CD14-positive monocyte (primary cell): ENCODE results near the gene COTL1. TPM values are rescaled to one million over a fixed set of nuclear protein-coding genes. Genes with fewer than 3 reads are reported as not detected.
A peak's percentile ranks its signal among the peaks of the same experiment; 100 is the strongest.

Source experiments
- DNase-seq, 3 donors: peaks; one replicate each; pipeline ENCODE4 v3.0.0-alpha.2; 2011 to 2022
- H2AFZ ChIP-seq: 2 replicates; pipeline ENCODE4 v1.6.0; 2012; ENCODE audit warnings: mild to moderate bottlenecking, low read depth, low read length, inconsistent platforms; ENCODE audit not compliant: insufficient read depth, poor library complexity, severe bottlenecking
- H3K27ac ChIP-seq, 2 donors: 1 replicate in 1 of 2; 2 replicates in 1 of 2; pipeline ENCODE4 v1.5.1; 2012 to 2013; ENCODE audit warnings: low read length in 2 of 2, control low read depth in 1 of 2, inconsistent platforms in 1 of 2, low read depth in 1 of 2, mild to moderate bottlenecking in 1 of 2
- H3K27me3 ChIP-seq, 2 donors: one replicate each; pipeline versions ENCODE4 v1.6.0 to v1.6.1; 2011 to 2013; ENCODE audit warnings: low read length in 2 of 2; ENCODE audit not compliant: control insufficient read depth in 2 of 2, insufficient read depth in 2 of 2
- H3K36me3 ChIP-seq, 2 donors: replicated peaks in 1 of 2; 1 replicate in 1 of 2; 2 replicates in 1 of 2; pipeline versions ENCODE4 v1.5.1 to v1.6.1; 2012 to 2013; ENCODE audit warnings: low read length in 2 of 2, control low read depth in 1 of 2, inconsistent platforms in 1 of 2, mild to moderate bottlenecking in 1 of 2; ENCODE audit not compliant: insufficient read depth in 2 of 2, control insufficient read depth in 1 of 2
- H3K4me1 ChIP-seq, 2 donors: 1 replicate in 1 of 2; 2 replicates in 1 of 2; pipeline versions ENCODE4 v1.5.1 to v1.6.1; 2012 to 2013; ENCODE audit warnings: low read length in 2 of 2, control low read depth in 1 of 2, inconsistent platforms in 1 of 2, mild to moderate bottlenecking in 1 of 2, moderate library complexity in 1 of 2; ENCODE audit not compliant: insufficient read depth in 2 of 2, control insufficient read depth in 1 of 2
- H3K4me2 ChIP-seq: replicated peaks from 2 replicates; pipeline ENCODE3; 2012; ENCODE audit warnings: low read length, moderate library complexity, mild to moderate bottlenecking; ENCODE audit not compliant: poor library complexity, severe bottlenecking; ENCODE audit errors: extremely low read depth
- H3K4me3 ChIP-seq, 3 experiments: fragments of 200-600 bp in 1 of 3; sonication (generic) in 1 of 3; replicated peaks in 1 of 3; 1 replicate in 2 of 3; 2 replicates in 1 of 3; pipeline ENCODE4 v1.5.1; 2011 to 2013; ENCODE audit warnings: low read length in 3 of 3, mild to moderate bottlenecking in 3 of 3, control low read depth in 2 of 3, low read depth in 2 of 3, inconsistent platforms in 1 of 3, moderate library complexity in 1 of 3
- H3K79me2 ChIP-seq: 2 replicates; pipeline ENCODE4 v1.6.0; 2012; ENCODE audit warnings: mild to moderate bottlenecking, control low read depth, inconsistent platforms, low read length, moderate library complexity; ENCODE audit not compliant: insufficient read depth
- H3K9ac ChIP-seq: 2 replicates; pipeline ENCODE4 v1.6.0; 2017; ENCODE audit warnings: low read length, mild to moderate bottlenecking; ENCODE audit not compliant: insufficient read depth, poor library complexity, severe bottlenecking
- H3K9me3 ChIP-seq, 2 donors: replicated peaks in 1 of 2; 1 replicate in 1 of 2; 2 replicates in 1 of 2; pipeline versions ENCODE4 v1.5.1 to v1.6.1; 2012 to 2013; ENCODE audit warnings: low read length in 2 of 2, control low read depth in 1 of 2; ENCODE audit not compliant: control insufficient read depth in 1 of 2, insufficient read depth in 1 of 2
- H4K20me1 ChIP-seq: 2 replicates; pipeline ENCODE4 v1.6.0; 2012; ENCODE audit warnings: mild to moderate bottlenecking, low read length, control low read depth, moderate library complexity; ENCODE audit not compliant: insufficient read depth
- H3K27ac Mint-ChIP-seq, 7 donors: one replicate each; pipeline ENCODE4 v1.8.0; 2020; ENCODE audit warnings: mild to moderate bottlenecking in 7 of 7, mixed read lengths in 7 of 7, moderate library complexity in 6 of 7, inconsistent platforms in 2 of 7
- H3K27me3 Mint-ChIP-seq, 3 donors: one replicate each; pipeline ENCODE4 v1.8.0; 2021 to 2022; ENCODE audit warnings: low read depth in 3 of 3, mild to moderate bottlenecking in 3 of 3, mixed read lengths in 3 of 3, moderate library complexity in 3 of 3, inconsistent platforms in 1 of 3
- H3K36me3 Mint-ChIP-seq, 2 donors: one replicate each; pipeline ENCODE4 v1.8.0; 2020; ENCODE audit warnings: mixed read lengths in 2 of 2, inconsistent platforms in 1 of 2, mild to moderate bottlenecking in 1 of 2
- H3K4me1 Mint-ChIP-seq: one replicate; pipeline ENCODE4 v1.8.0; 2020; ENCODE audit warnings: mild to moderate bottlenecking, mixed read lengths
- H3K4me3 Mint-ChIP-seq, 2 donors: one replicate each; pipeline ENCODE4 v1.8.0; 2020; ENCODE audit warnings: mild to moderate bottlenecking in 2 of 2, mixed read lengths in 2 of 2, moderate library complexity in 1 of 2
- H3K9me3 Mint-ChIP-seq, 7 donors: one replicate each; pipeline ENCODE4 v1.8.0; 2020 to 2022; ENCODE audit warnings: mixed read lengths in 7 of 7, mild to moderate bottlenecking in 6 of 7, moderate library complexity in 6 of 7, inconsistent platforms in 2 of 7
- CTCF ChIP-seq: fragments of 200-600 bp; IDR thresholded peaks from one replicate; pipeline ENCODE4 v1.8.0; 2022; ENCODE audit warnings: antibody characterized with exemption, mild to moderate bottlenecking
- WGBS: methylation state at CpG from one replicate; pipeline ENCODE4 v1.1.5; 2013; ENCODE audit warnings: missing lambda C conversion rate; ENCODE audit not compliant: insufficient coverage; 5-methylcytosine and 5-hydroxymethylcytosine counted together
- intact Hi-C, 2 donors: fragments of 100-400 bp; cut with micrococcal nuclease; formaldehyde crosslinking; loops; one replicate each; pipeline versions ENCODE4 v1.15.0 to v1.15.1; 2023
- polyA plus RNA-seq, 3 donors: library from polyadenylated mRNA; depleted of rRNA in 1 of 3; unstranded in 2 of 3; stranded (reverse) in 1 of 3; fragments of 300-500 nt in 2 of 3; fragments of >200 nt in 1 of 3; fragmentation: Illumina TruSeq in 2 of 3; gene quantifications; 1 replicate in 2 of 3; 2 replicates in 1 of 3; pipeline ENCODE4 v1.2.3, GENCODE V29; 2012 to 2021

The COTL1 gene
- polyA plus RNA-seq, 3 donors: 648 to 1,843 (median 1,643) TPM

- 97% methylated on average over 13 of the region's 13 CpGs for WGBS
- peaks cover 96% of the 10 kb centered on the region for H3K79me2 ChIP-seq
- peaks cover 100% of the 10 kb centered on the region for H4K20me1 ChIP-seq
- no peak overlapping the region for H3K4me2 ChIP-seq
- H3K27ac ChIP-seq: peak overlapping the region; percentile 30 to 76
- H3K36me3 ChIP-seq: peaks cover 55 to 87% of the 10 kb centered on the region in 2 donors
- Mint-ChIP-seq H3K9me3 (peaks cover 0 to 15% (median 5%) of the 10 kb centered on the region in 7 donors), H3K27me3 (peaks cover 0 to 1% (median 0%) of the 10 kb centered on the region in 3 donors), H3K4me3 (no peak overlapping the region), H3K27ac (peak overlapping the region; percentile 17 to 92 (median 70)), H3K4me1 (peaks cover 61% of the 10 kb centered on the region), H3K36me3 (peaks cover 71 to 85% of the 10 kb centered on the region in 2 donors)
- H3K4me3 ChIP-seq: no peak overlapping the region
- DNase-seq: no peak
- no peak overlapping the region for H2AFZ ChIP-seq
- H3K4me1 ChIP-seq: peaks cover 65 to 67% of the 10 kb centered on the region in 2 donors
- intact Hi-C loops: loop anchor here in 1 of 2 donors (5.0 kb wide), 1 partner anchor 46 kb away; the partner anchor contains the start of gene COTL1
- H3K9me3 ChIP-seq: no peaks in the 10 kb centered on the region
- H3K9ac ChIP-seq: no peak overlapping the region
- no peaks in the 10 kb centered on the region for H3K27me3 ChIP-seq
- no peak for TF ChIP-seq CTCF
Measured at GRCh38 chr16:84571506-84571905, 46.4 kb downstream of the COTL1 start.

GRCh38 chr16:84570739-84571403, 47.0 kb downstream of the COTL1 start:
- H2AFZ ChIP-seq: no peak overlapping the region
- peak overlapping the region in 1 of 3 experiments; percentile 16 for H3K4me3 ChIP-seq
- peaks cover 96% of the 10 kb centered on the region for H3K79me2 ChIP-seq
- H3K4me1 ChIP-seq: peaks cover 59 to 60% of the 10 kb centered on the region in 2 donors
- H3K4me2 ChIP-seq: peak overlapping the region; percentile 28
- Mint-ChIP-seq H3K27me3 (peaks cover 0 to 1% (median 0%) of the 10 kb centered on the region in 3 donors), H3K4me1 (peaks cover 55% of the 10 kb centered on the region), H3K27ac (peak overlapping the region; percentile 70 to 92 (median 83)), H3K4me3 (no peak overlapping the region), H3K9me3 (peaks cover 0 to 15% (median 5%) of the 10 kb centered on the region in 7 donors), H3K36me3 (peaks cover 71 to 89% of the 10 kb centered on the region in 2 donors)
- intact Hi-C loops: loop anchor here in 1 of 2 donors (5.0 kb wide), 1 partner anchor 46 kb away; the partner anchor contains the start of gene COTL1
- no peak overlapping the region for H3K9ac ChIP-seq
- TF ChIP-seq CTCF: no peak
- no peaks in the 10 kb centered on the region for H3K9me3 ChIP-seq
- H4K20me1 ChIP-seq: peaks cover 100% of the 10 kb centered on the region
- no peaks in the 10 kb centered on the region for H3K27me3 ChIP-seq
- peaks cover 61 to 88% of the 10 kb centered on the region in 2 donors for H3K36me3 ChIP-seq
- H3K27ac ChIP-seq: peak overlapping the region; percentile 30 to 76
- WGBS: 98% methylated on average over 11 of the region's 14 CpGs
- no peak for DNase-seq
